Neural cell (in vitro differentiated cells): ENCODE data around the gene IL12RB1. TPM values are rescaled to one million over a fixed set of nuclear protein-coding genes. Genes with fewer than 3 reads are reported as not detected.

ENCODE experiments used
- H2AFZ ChIP-seq: fragments of 200-600, 300-800 bp; sonication (generic), shearing (Covaris generic); 2 replicates; pipeline ENCODE4 v1.6.0; 2014; ENCODE audit warnings: low read depth, mild to moderate bottlenecking, antibody characterized with exemption, low read length, moderate library complexity
- H3F3A ChIP-seq: fragments of 200-600 bp; shearing (Covaris generic); 2 replicates; pipeline ENCODE4 v1.6.1; 2016; ENCODE audit warnings: mild to moderate bottlenecking, moderate library complexity, mixed read lengths, antibody characterized with exemption, low read length; ENCODE audit not compliant: insufficient read depth, poor library complexity, severe bottlenecking
- H3K27ac ChIP-seq: fragments of 200-600, 300-800 bp; sonication (generic), shearing (Covaris generic); 2 replicates; pipeline ENCODE4 v1.5.1; 2014; ENCODE audit warnings: mild to moderate bottlenecking, low read length, moderate library complexity
- H3K27me3 ChIP-seq: fragments of 300-800, 200-600 bp; sonication (generic), shearing (Covaris generic); 2 replicates; pipeline ENCODE4 v1.6.0; 2014; ENCODE audit warnings: mild to moderate bottlenecking, low read depth, low read length, moderate library complexity; ENCODE audit not compliant: insufficient read depth
- H3K36me3 ChIP-seq: fragments of 300-800, 200-600 bp; sonication (generic), shearing (Covaris generic); 2 replicates; pipeline ENCODE4 v1.5.1; 2014; ENCODE audit warnings: mild to moderate bottlenecking, antibody characterized with exemption, low read length, moderate library complexity; ENCODE audit not compliant: insufficient read depth
- H3K4me2 ChIP-seq: fragments of 300-800, 200-600 bp; sonication (generic), shearing (Covaris generic); 2 replicates; pipeline ENCODE4 v1.6.0; 2014; ENCODE audit warnings: mild to moderate bottlenecking, low read length
- H3K4me3 ChIP-seq: fragments of 300-800, 200-600 bp; sonication (generic), shearing (Covaris generic); 2 replicates; pipeline ENCODE4 v1.5.1; 2014; ENCODE audit warnings: mild to moderate bottlenecking, low read length, moderate library complexity
- H3K79me2 ChIP-seq: fragments of 200-600 bp; shearing (Covaris generic); replicated peaks from 2 replicates; pipeline ENCODE4 v1.6.0; 2014; ENCODE audit warnings: mild to moderate bottlenecking, low read length, moderate library complexity; ENCODE audit not compliant: insufficient read depth
- H3K9ac ChIP-seq: fragments of 300-800, 200-600 bp; sonication (generic), shearing (Covaris generic); 2 replicates; pipeline ENCODE4 v1.6.1; 2016; ENCODE audit warnings: mild to moderate bottlenecking, low read length, mixed read lengths
- H3K9me2 ChIP-seq: fragments of 200-600 bp; shearing (Covaris generic); 2 replicates; pipeline ENCODE4 v1.6.1; 2016; ENCODE audit warnings: mild to moderate bottlenecking, low read length, mixed read lengths; ENCODE audit not compliant: insufficient read depth
- H3K9me3 ChIP-seq: fragments of 200-600, 300-800 bp; sonication (generic), shearing (Covaris generic); 2 replicates; pipeline ENCODE4 v1.6.1; 2016; ENCODE audit warnings: mild to moderate bottlenecking, mixed run types, low read length, moderate library complexity, mixed read lengths
- H4K20me1 ChIP-seq: fragments of 200-600 bp; shearing (Covaris generic); 2 replicates; pipeline ENCODE4 v1.6.1; 2016; ENCODE audit warnings: mild to moderate bottlenecking, mixed run types; ENCODE audit not compliant: insufficient read depth
- CTCF ChIP-seq: fragments of 450-650 bp; IDR thresholded peaks from 2 replicates; pipeline ENCODE4 v1.5.1; 2014; ENCODE audit warnings: antibody characterized with exemption, mild to moderate bottlenecking, moderate library complexity; ENCODE audit not compliant: poor library complexity, severe bottlenecking
- EP300 ChIP-seq: fragments of 450-650 bp; conservative IDR thresholded peaks from 2 replicates; pipeline ENCODE4 v1.6.1; 2014; ENCODE audit warnings: antibody characterized with exemption, mild to moderate bottlenecking, moderate library complexity; ENCODE audit not compliant: poor library complexity, severe bottlenecking
- EZH2 ChIP-seq: fragments of 200-600, 300-800 bp; shearing (Covaris generic), sonication (generic); IDR thresholded peaks from 2 replicates; pipeline ENCODE4 v1.6.1; 2014; ENCODE audit warnings: antibody characterized with exemption, low read length, borderline replicate concordance, mild to moderate bottlenecking; ENCODE audit not compliant: insufficient read depth, poor library complexity, severe bottlenecking
- MXI1 ChIP-seq: fragments of 450-650 bp; conservative IDR thresholded peaks from 2 replicates; pipeline ENCODE4 v1.6.1; 2014; ENCODE audit warnings: antibody characterized with exemption, mild to moderate bottlenecking; ENCODE audit not compliant: poor library complexity, severe bottlenecking
- POLR2AphosphoS5 ChIP-seq: IDR thresholded peaks from 2 replicates; pipeline ENCODE4 v1.6.1; 2012
- RAD21 ChIP-seq: fragments of 450-650 bp; conservative IDR thresholded peaks from 2 replicates; pipeline ENCODE4 v1.6.1; 2014; ENCODE audit warnings: antibody characterized with exemption, mild to moderate bottlenecking, moderate library complexity
- REST ChIP-seq: IDR thresholded peaks from 2 replicates; pipeline ENCODE4 v1.6.1; 2012; ENCODE audit warnings: borderline replicate concordance
- SMC3 ChIP-seq: fragments of 450-650 bp; conservative IDR thresholded peaks from 2 replicates; pipeline ENCODE4 v1.6.1; 2014; ENCODE audit warnings: antibody characterized with exemption, mild to moderate bottlenecking, moderate library complexity; ENCODE audit not compliant: poor library complexity
- TAF1 ChIP-seq: IDR thresholded peaks from 2 replicates; pipeline ENCODE4 v1.6.1; 2012; ENCODE audit warnings: low read depth
- polyA plus RNA-seq: library from polyadenylated mRNA; depleted of rRNA; stranded (reverse); fragments of >200 nt; gene quantifications from 2 replicates; pipeline ENCODE4 v1.2.3, GENCODE V29; 2014

Gene IL12RB1
- polyA plus RNA-seq, 1 donor from 2014 or later = not detected

- TF ChIP-seq POLR2AphosphoS5 = no peak
- TF ChIP-seq EP300 = no peak
- no peak for TF ChIP-seq TAF1
- no peak for TF ChIP-seq SMC3
- TF ChIP-seq REST = no peak
- no peak for TF ChIP-seq MXI1
- no peak for TF ChIP-seq CTCF
- TF ChIP-seq RAD21 = no peak
- Histone ChIP-seq H3K9ac (peak overlapping the region; percentile 71), H3F3A (no peaks in the 10 kb centered on the region), H3K27me3 (peaks cover 21% of the 10 kb centered on the region), H3K9me2 (no peaks in the 10 kb centered on the region), H3K27ac (no peak overlapping the region), H2AFZ (peak overlapping the region; percentile 34), H4K20me1 (no peaks in the 10 kb centered on the region), H3K4me3 (peak overlapping the region; percentile 84), H3K36me3 (no peaks in the 10 kb centered on the region), H3K4me2 (peak overlapping the region; percentile 42), H3K9me3 (no peaks in the 10 kb centered on the region), H3K79me2 (no peaks in the 10 kb centered on the region)
Observed at GRCh38 chr19:18109733-18110608, 23.2 kb upstream of the IL12RB1 start.

GRCh38 chr19:18109341-18109732 lies 22.6 kb upstream of the IL12RB1 start:
- H3K9me2 ChIP-seq = no peaks in the 10 kb centered on the region
- no peaks in the 10 kb centered on the region for H3K36me3 ChIP-seq
- H3K4me3 ChIP-seq = peak overlapping the region; percentile 84
- TF ChIP-seq MXI1 = no peak
- peak overlapping the region; percentile 71 for H3K9ac ChIP-seq
- peaks cover 21% of the 10 kb centered on the region for H3K27me3 ChIP-seq
- no peaks in the 10 kb centered on the region for H3K79me2 ChIP-seq
- no peaks in the 10 kb centered on the region for H3F3A ChIP-seq
- no peaks in the 10 kb centered on the region for H4K20me1 ChIP-seq
- H2AFZ ChIP-seq = peak overlapping the region; percentile 34
- H3K9me3 ChIP-seq = no peaks in the 10 kb centered on the region
- H3K4me2 ChIP-seq = peak overlapping the region; percentile 42
- no peak overlapping the region for H3K27ac ChIP-seq

GRCh38 chr19:18108897-18109296 lies 22.2 kb upstream of the IL12RB1 start:
- no peak overlapping the region for H3K9ac ChIP-seq
- no peaks in the 10 kb centered on the region for H3K9me2 ChIP-seq
- no peaks in the 10 kb centered on the region for H3K9me3 ChIP-seq
- no peaks in the 10 kb centered on the region for H3K79me2 ChIP-seq
- H3K4me2 ChIP-seq = no peak overlapping the region
- H3F3A ChIP-seq = no peaks in the 10 kb centered on the region
- H3K36me3 ChIP-seq = no peaks in the 10 kb centered on the region
- no peaks in the 10 kb centered on the region for H4K20me1 ChIP-seq
- H3K27ac ChIP-seq = no peak overlapping the region
- TF ChIP-seq EP300 (no peak), EZH2 (no peak), MXI1 (no peak), REST (no peak), POLR2AphosphoS5 (no peak), SMC3 (no peak), RAD21 (no peak), CTCF (no peak), TAF1 (no peak)
- no peak overlapping the region for H2AFZ ChIP-seq
- peaks cover 21% of the 10 kb centered on the region for H3K27me3 ChIP-seq
- no peak overlapping the region for H3K4me3 ChIP-seq
